VCaP (cell line): ENCODE measurements around the gene RASA3.

Experiments used
- H3K27ac ChIP-seq: fragments of 450-650 bp; 2 replicates; pipeline ENCODE4 v1.5.1; 2017
- TF ChIP-seq, protein P1 (sequence below): fragments of 450-650 bp; conservative IDR thresholded peaks from 2 replicates; pipeline ENCODE4 v1.5.1; 2017; ENCODE audit warnings: mild to moderate bottlenecking, moderate library complexity

The RASA3 gene

DNA sequence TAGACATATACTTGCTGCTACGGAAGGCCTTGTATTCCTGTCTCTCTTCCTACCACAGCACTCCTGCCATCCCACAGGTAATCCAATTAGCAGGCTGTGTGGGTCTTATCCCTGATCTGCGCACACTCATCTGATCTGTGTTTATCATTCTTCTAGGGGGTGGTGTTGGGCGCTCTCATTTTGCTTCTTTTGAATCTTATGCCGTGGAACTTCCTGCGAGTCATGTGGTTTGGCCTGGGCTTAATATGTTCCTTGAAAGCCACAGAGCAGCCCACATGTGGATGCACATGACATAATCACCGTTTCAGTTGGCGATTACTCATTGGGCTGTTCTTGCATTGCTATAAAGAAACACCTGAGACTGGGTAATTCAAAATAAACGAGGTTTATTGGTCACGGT lies 7.5 kb downstream of the RASA3 start:
- TF ChIP-seq, protein P1, sequence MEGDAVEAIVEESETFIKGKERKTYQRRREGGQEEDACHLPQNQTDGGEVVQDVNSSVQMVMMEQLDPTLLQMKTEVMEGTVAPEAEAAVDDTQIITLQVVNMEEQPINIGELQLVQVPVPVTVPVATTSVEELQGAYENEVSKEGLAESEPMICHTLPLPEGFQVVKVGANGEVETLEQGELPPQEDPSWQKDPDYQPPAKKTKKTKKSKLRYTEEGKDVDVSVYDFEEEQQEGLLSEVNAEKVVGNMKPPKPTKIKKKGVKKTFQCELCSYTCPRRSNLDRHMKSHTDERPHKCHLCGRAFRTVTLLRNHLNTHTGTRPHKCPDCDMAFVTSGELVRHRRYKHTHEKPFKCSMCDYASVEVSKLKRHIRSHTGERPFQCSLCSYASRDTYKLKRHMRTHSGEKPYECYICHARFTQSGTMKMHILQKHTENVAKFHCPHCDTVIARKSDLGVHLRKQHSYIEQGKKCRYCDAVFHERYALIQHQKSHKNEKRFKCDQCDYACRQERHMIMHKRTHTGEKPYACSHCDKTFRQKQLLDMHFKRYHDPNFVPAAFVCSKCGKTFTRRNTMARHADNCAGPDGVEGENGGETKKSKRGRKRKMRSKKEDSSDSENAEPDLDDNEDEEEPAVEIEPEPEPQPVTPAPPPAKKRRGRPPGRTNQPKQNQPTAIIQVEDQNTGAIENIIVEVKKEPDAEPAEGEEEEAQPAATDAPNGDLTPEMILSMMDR = no peak
- H3K27ac ChIP-seq = no peak overlapping the region

DNA sequence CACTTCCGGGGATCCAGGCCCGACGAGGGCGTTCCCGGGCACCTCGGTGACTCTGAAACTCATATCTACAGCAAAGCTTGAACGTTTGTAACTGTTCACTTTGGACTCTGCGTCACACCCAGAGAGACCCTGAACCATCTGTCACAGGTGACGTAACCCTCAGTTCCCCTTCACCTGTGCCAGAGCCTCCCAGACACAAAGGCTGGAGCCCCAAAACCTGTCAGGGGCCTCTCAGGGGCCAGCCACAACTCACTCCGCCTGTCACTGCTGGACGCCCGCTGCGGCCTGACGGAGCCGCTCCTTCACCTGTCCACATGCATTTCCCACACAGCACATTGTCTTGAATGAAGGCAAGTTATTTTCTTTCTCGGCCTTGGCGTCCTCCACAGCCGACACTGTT lies 8.0 kb downstream of the RASA3 start:
- H3K27ac ChIP-seq = no peak overlapping the region

DNA sequence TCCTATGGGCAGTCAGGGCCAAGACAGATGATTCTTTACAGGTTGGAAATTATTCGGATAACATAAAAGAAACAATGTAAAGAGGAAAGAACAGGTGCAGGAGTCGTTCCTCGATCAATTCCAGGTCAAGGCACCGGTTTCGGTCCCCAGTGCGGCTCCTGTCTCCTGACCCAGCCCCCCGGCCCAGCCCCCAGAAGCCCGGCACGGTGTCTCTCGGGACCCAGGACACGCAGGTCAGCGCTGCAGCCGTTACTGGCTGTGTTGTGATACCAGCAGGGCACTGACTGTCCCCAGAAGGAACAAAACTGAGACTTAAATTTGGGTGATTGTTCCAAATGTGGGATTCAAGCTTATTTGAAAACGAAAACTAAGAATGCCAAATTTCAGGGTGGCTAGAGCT lies 8.5 kb downstream of the RASA3 start:
- H3K27ac ChIP-seq = no peak overlapping the region
- TF ChIP-seq, protein P1 = no peak

More for the DNA sequence above, 8.0 kb downstream of the RASA3 start:
- TF ChIP-seq, protein P1 = no peak

DNA sequence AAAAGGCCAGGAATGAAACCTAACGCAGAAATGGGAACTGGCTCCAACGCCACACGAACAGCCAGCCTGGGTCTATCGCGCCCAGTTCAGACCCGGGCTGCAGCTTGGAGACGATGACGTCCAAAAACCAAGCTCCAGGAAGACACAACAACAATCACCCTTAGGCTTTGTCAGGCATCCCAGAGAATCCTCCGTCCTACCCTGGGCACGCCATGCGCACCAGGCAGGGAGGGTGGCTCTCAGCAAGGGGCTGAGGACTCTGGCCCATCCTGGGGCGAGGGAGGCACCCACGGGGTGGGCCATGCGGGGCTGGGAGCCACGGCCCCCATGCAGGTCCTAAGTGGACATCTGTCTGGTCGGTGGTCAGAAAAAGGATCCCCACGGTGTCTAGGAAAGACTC lies 9.0 kb downstream of the RASA3 start:
- TF ChIP-seq, protein P1 = no peak
- H3K27ac ChIP-seq = no peak overlapping the region

DNA sequence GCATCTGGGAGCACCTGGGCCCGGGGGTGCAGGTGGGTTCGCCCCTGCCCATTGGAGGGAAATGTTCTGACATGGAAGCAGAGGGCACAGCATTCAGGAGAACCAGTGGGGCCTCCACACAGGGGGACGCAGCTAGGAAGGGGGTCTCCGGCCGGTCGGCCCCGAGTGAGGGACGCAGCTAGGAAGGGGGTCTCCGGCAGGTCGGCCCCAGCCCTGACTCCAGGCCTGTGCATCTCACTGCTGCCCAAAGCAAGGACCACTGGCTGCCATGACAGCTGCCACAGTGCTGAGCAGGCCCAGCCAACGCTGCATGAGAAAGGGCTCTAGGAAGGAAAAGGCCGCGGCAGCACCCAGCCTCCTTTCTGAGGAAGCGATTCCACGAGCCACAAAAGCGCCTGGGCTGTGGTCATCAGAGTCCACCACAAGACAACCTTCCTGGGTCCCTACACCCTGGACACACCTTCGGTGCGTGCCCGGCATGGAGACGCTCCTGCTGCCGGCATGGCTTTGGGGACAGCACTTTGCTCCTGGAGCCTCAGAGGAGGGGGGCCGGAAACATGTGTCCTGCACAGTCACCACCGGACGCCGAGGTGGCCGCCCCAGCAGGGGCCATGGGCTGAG lies 9.7 kb downstream of the RASA3 start:
- no peak overlapping the region for H3K27ac ChIP-seq
- TF ChIP-seq, protein P1 = no peak

DNA sequence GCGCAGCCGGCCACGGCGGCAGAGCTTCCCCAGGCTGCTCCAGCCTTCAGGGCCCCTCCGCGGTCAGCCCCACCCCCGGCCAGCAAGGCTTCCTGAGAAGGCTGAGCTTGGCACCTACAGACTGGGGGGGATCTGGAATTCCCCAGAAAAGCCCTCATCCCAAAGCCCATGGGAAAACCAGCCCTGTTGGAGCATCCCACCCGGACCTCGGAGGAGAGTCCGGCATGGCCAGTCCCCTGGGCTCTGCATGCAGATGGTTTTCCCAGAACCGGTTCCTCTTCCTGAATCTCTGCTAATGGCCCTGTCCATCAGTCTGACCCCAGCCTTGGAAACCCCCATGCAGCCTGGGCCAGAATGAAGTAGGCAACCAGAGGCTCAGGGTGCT lies 10.3 kb downstream of the RASA3 start:
- no peak overlapping the region for H3K27ac ChIP-seq
- TF ChIP-seq, protein P1 = no peak

DNA sequence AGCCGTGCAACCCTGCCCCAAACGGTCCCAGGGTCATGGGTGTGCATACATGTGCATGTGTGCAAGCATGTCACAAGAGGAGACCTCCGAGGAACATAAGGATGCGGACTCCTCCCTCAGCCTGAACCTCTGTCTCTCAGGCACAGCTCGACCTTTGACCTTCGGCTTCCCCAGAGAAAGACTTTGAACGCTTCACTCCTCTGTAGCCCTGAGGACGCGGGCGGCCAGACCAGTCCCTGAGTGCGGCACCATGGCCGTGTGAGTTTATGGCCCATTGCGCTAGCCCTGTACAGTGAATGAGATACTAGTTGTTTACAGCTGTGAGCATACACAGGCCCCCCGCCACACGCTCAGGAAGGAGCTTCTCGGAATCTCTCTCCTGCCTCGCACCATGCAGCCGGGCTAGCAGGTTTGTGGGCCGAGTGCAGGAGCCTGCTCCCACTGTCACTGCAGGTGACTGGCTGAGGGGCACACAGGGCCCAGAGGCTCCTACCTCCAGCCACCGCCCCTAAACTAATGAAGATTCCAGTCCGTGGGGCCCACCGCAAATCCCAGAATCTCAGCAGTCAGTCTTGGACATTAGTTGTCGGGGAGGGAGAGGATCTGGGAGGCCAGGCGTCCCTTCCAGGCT lies 10.8 kb downstream of the RASA3 start:
- TF ChIP-seq, protein P1 = no peak

More for the DNA sequence above, 10.8 kb downstream of the RASA3 start:
- H3K27ac ChIP-seq = no peak overlapping the region
